HFFc6 (cell line): ENCODE measurements around the gene MAP3K20. TPM values are rescaled to one million over a fixed set of nuclear protein-coding genes. Genes with fewer than 3 reads are reported as not detected.

Source experiments
- DNase-seq: peaks from one replicate; pipeline ENCODE4 v3.0.0-alpha.2; 2018
- H3K27ac Mint-ChIP-seq: 2 replicates; pipeline ENCODE4 v1.8.0; 2020; ENCODE audit warnings: mild to moderate bottlenecking, mixed read lengths
- H3K27me3 Mint-ChIP-seq: 2 replicates; pipeline ENCODE4 v1.8.0; 2021; ENCODE audit warnings: mild to moderate bottlenecking, moderate library complexity, mixed read lengths; ENCODE audit not compliant: insufficient read depth
- H3K36me3 Mint-ChIP-seq: 2 replicates; pipeline ENCODE4 v1.8.0; 2021; ENCODE audit warnings: low read depth, mixed read lengths
- H3K4me1 Mint-ChIP-seq: 2 replicates; pipeline ENCODE4 v1.8.0; 2020; ENCODE audit warnings: low read depth, mixed read lengths
- H3K4me3 Mint-ChIP-seq: 2 replicates; pipeline ENCODE4 v1.8.0; 2020; ENCODE audit warnings: mild to moderate bottlenecking, moderate library complexity, mixed read lengths
- H3K9me3 Mint-ChIP-seq: 2 replicates; pipeline ENCODE4 v1.8.0; 2020; ENCODE audit warnings: mild to moderate bottlenecking, mixed read lengths
- CTCF ChIP-seq: fragments of 200-600 bp; sonication (generic); IDR thresholded peaks from 2 replicates; pipeline ENCODE4 v1.5.0; 2021; ENCODE audit warnings: antibody characterized with exemption, mild to moderate bottlenecking
- total RNA-seq, 6 experiments: library from RNA; stranded (reverse); fragmentation: NEBNext Ultra II Directional; extraction: Animal tissue kit (Norgen Biotek cat#: 25700); gene quantifications; 2 replicates in 1 of 6; 3 replicates in 5 of 6; pipeline ENCODE4 v1.2.3, GENCODE V29; 2021

Gene MAP3K20
- total RNA-seq, 6 experiments from 2014 or later, result 126 to 150 (median 134) TPM

GRCh38 chr2:173217116-173217840 is 141.6 kb downstream of the MAP3K20 start:
- H3K4me3 Mint-ChIP-seq, result no peak overlapping the region
- H3K27me3 Mint-ChIP-seq, result peaks cover 3% of the 10 kb centered on the region; the same call in 1 of the 2 replicates
- peaks cover 14% of the 10 kb centered on the region for H3K36me3 Mint-ChIP-seq
- DNase-seq, result no peak
- H3K9me3 Mint-ChIP-seq, result no peaks in the 10 kb centered on the region
- no peak for TF ChIP-seq CTCF
- H3K27ac Mint-ChIP-seq, result no peak overlapping the region
- H3K4me1 Mint-ChIP-seq, result peaks cover 11% of the 10 kb centered on the region

- no peaks in the 10 kb centered on the region for H3K9me3 Mint-ChIP-seq
Measured at GRCh38 chr2:173218326-173219056, 142.8 kb downstream of the MAP3K20 start.

GRCh38 chr2:173221132-173221695 is 145.6 kb downstream of the MAP3K20 start:
- H3K4me3 Mint-ChIP-seq, result no peak overlapping the region
- TF ChIP-seq CTCF, result no peak
- no peaks in the 10 kb centered on the region for H3K4me1 Mint-ChIP-seq
- H3K9me3 Mint-ChIP-seq, result no peaks in the 10 kb centered on the region
- peaks cover 3% of the 10 kb centered on the region; the same call in 1 of the 2 replicates for H3K27me3 Mint-ChIP-seq
- no peak overlapping the region; the same call in 1 of the 2 replicates for H3K27ac Mint-ChIP-seq
- H3K36me3 Mint-ChIP-seq, result peaks cover 14% of the 10 kb centered on the region
- no peak for DNase-seq

More at GRCh38 chr2:173218326-173219056, 142.8 kb downstream of the MAP3K20 start:
- DNase-seq, result no peak
- no peak for TF ChIP-seq CTCF
- peaks cover 11% of the 10 kb centered on the region for H3K4me1 Mint-ChIP-seq
- H3K4me3 Mint-ChIP-seq, result no peak overlapping the region
- no peak overlapping the region for H3K27ac Mint-ChIP-seq
- peaks cover 3% of the 10 kb centered on the region; the same call in 1 of the 2 replicates for H3K27me3 Mint-ChIP-seq
- H3K36me3 Mint-ChIP-seq, result peaks cover 14% of the 10 kb centered on the region

GRCh38 chr2:173221937-173222594 is 146.4 kb downstream of the MAP3K20 start:
- no peak for TF ChIP-seq CTCF
- no peak overlapping the region for H3K27ac Mint-ChIP-seq
- no peak for DNase-seq
- H3K36me3 Mint-ChIP-seq, result peaks cover 8% of the 10 kb centered on the region
- H3K27me3 Mint-ChIP-seq, result no peaks in the 10 kb centered on the region; the same call in 1 of the 2 replicates
- H3K4me1 Mint-ChIP-seq, result no peaks in the 10 kb centered on the region
- no peaks in the 10 kb centered on the region for H3K9me3 Mint-ChIP-seq
- no peak overlapping the region for H3K4me3 Mint-ChIP-seq

- DNase-seq, result no peak
- Mint-ChIP-seq H3K4me1 (no peaks in the 10 kb centered on the region), H3K9me3 (no peaks in the 10 kb centered on the region), H3K4me3 (no peak overlapping the region), H3K27me3 (no peaks in the 10 kb centered on the region; the same call in 1 of the 2 replicates), H3K27ac (no peak overlapping the region), H3K36me3 (peaks cover 12% of the 10 kb centered on the region)
- no peak for TF ChIP-seq CTCF
Measured at GRCh38 chr2:173223871-173224270, 148.2 kb downstream of the MAP3K20 start.
